Gastroesophageal sphincter (tissue), 4 donors: ENCODE data around the gene AHSP. TPM values are rescaled to one million over a fixed set of nuclear protein-coding genes. Genes with fewer than 3 reads are reported as not detected.
"Not testable (repeated sequence)": the region's sequence is repeated elsewhere in the genome, so short reads cannot be mapped to it uniquely, and the experiment has no call there.

Experiments
- ATAC-seq: fragments of 150-250 bp; one replicate; pipeline ENCODE4 v1.9.1; 2016; ENCODE audit warnings: mild to moderate bottlenecking, moderate library complexity
- H3K27ac ChIP-seq, 4 donors: fragments of 200-600 bp; sonication (generic) in 3 of 4; 1 replicate in 3 of 4; 2 replicates in 1 of 4; pipeline ENCODE4 v1.5.1; 2016 to 2019
- H3K27me3 ChIP-seq: fragments of 200-600 bp; sonication (generic); one replicate; pipeline ENCODE4 v1.5.1; 2019
- H3K36me3 ChIP-seq, 2 donors: fragments of 200-600 bp; sonication (generic); one replicate each; pipeline ENCODE4 v1.5.1; 2019; ENCODE audit warnings: control low read depth in 1 of 2
- H3K4me1 ChIP-seq, 3 donors: fragments of 200-600 bp; sonication (generic); 1 replicate in 2 of 3; 2 replicates in 1 of 3; pipeline ENCODE4 v1.5.1; 2016 to 2019; ENCODE audit warnings: control low read depth in 2 of 3
- H3K4me3 ChIP-seq, 2 donors: fragments of 200-600 bp; sonication (generic); one replicate each; pipeline ENCODE4 v1.5.1; 2019; ENCODE audit warnings: mild to moderate bottlenecking in 1 of 2, moderate library complexity in 1 of 2
- H3K9me3 ChIP-seq, 3 donors: fragments of 200-600 bp; sonication (generic); one replicate each; pipeline ENCODE4 v1.5.1; 2017 to 2019; ENCODE audit warnings: control low read depth in 2 of 3
- EP300 ChIP-seq: sonication (generic); formaldehyde crosslinking; IDR thresholded peaks from one replicate; pipeline ENCODE4 v1.6.1; 2017; ENCODE audit warnings: antibody characterized with exemption, mild to moderate bottlenecking
- POLR2A ChIP-seq, 2 donors: fragments of 450-650 bp; IDR thresholded peaks; one replicate each; pipeline ENCODE4 v1.6.1; 2017; ENCODE audit warnings: antibody characterized with exemption in 2 of 2, mild to moderate bottlenecking in 2 of 2, moderate library complexity in 1 of 2
- POLR2AphosphoS5 ChIP-seq: sonication (generic); formaldehyde crosslinking; IDR thresholded peaks from one replicate; pipeline ENCODE4 v1.6.1; 2017; ENCODE audit warnings: antibody characterized with exemption
- WGBS, 2 donors: methylation state at CpG; one replicate each; pipeline ENCODE4 v1.1.5; 2018; ENCODE audit warnings: low coverage in 1 of 2; 5-methylcytosine and 5-hydroxymethylcytosine counted together
- total RNA-seq, 4 donors: library from RNA; depleted of rRNA; stranded (reverse); fragments of >200 nt; gene quantifications; one replicate each; pipeline ENCODE4 v1.1.0, GENCODE V29; 2016
- TF ChIP-seq, protein P1 (sequence below), 4 experiments: fragments of 200-600 bp in 2 of 4; fragments of 450-650 bp in 2 of 4; sonication (generic) in 1 of 4; IDR thresholded peaks; one replicate each; pipeline ENCODE4 v1.5.1; 2017 to 2019; ENCODE audit warnings: antibody characterized with exemption in 4 of 4, mild to moderate bottlenecking in 2 of 4, moderate library complexity in 2 of 4

Gene AHSP
- total RNA-seq, 4 donors from 2014 or later, result not detected

DNA sequence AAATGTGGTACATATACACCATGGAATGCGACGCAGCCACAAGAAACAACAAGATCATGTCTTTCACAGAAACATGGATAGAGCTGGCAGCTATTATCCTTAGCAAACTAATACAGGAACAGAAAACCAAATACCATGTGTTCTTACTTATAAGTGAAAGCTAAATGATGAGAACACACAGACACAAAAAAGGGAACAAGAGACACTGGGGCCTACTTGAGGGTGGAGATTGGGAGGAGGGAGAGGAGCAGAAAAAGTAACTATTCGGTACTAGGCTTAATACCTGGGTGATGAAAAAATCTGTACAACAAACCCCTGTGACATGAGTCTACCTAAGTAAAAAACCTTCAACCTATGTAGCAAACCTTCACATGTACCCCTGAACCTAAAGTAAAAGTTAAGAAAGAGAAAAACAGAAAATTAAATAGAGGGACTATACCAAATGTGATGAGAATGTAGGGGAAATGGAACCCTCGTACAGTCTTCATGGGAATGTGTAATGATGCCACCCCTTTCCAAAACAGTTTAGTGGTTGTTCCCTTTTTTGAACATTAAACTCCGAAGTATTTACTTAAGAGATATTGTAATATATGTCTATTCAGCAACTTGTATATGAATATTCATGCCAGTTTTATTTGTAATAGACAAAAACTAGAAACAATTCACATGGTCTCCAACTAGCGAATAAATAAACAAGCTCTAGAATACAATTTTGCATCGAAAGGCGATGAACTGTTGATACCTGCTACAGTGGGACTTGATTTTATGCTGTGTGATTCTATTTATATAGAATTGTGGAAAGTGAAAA lies 33.9 kb downstream of the AHSP start:
- ATAC-seq, result no peak
- no peaks in the 10 kb centered on the region for H3K9me3 ChIP-seq
- H3K4me1 ChIP-seq, result no peaks in the 10 kb centered on the region
- WGBS, 2 donors, result 60 to 79% methylated on average over 6 to 8 of the region's 8 CpGs
- H3K27ac ChIP-seq, result no peak overlapping the region
- no peaks in the 10 kb centered on the region for H3K36me3 ChIP-seq
- H3K27me3 ChIP-seq, result peaks cover 45% of the 10 kb centered on the region
- H3K4me3 ChIP-seq, result no peak overlapping the region
- TF ChIP-seq EP300, result no peak
- TF ChIP-seq POLR2A (IDR thresholded peaks at IDR 0.05), result no peak
- TF ChIP-seq, protein P1, sequence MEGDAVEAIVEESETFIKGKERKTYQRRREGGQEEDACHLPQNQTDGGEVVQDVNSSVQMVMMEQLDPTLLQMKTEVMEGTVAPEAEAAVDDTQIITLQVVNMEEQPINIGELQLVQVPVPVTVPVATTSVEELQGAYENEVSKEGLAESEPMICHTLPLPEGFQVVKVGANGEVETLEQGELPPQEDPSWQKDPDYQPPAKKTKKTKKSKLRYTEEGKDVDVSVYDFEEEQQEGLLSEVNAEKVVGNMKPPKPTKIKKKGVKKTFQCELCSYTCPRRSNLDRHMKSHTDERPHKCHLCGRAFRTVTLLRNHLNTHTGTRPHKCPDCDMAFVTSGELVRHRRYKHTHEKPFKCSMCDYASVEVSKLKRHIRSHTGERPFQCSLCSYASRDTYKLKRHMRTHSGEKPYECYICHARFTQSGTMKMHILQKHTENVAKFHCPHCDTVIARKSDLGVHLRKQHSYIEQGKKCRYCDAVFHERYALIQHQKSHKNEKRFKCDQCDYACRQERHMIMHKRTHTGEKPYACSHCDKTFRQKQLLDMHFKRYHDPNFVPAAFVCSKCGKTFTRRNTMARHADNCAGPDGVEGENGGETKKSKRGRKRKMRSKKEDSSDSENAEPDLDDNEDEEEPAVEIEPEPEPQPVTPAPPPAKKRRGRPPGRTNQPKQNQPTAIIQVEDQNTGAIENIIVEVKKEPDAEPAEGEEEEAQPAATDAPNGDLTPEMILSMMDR (IDR thresholded peaks at IDR 0.05), result no peak
- no peak for TF ChIP-seq POLR2AphosphoS5

DNA sequence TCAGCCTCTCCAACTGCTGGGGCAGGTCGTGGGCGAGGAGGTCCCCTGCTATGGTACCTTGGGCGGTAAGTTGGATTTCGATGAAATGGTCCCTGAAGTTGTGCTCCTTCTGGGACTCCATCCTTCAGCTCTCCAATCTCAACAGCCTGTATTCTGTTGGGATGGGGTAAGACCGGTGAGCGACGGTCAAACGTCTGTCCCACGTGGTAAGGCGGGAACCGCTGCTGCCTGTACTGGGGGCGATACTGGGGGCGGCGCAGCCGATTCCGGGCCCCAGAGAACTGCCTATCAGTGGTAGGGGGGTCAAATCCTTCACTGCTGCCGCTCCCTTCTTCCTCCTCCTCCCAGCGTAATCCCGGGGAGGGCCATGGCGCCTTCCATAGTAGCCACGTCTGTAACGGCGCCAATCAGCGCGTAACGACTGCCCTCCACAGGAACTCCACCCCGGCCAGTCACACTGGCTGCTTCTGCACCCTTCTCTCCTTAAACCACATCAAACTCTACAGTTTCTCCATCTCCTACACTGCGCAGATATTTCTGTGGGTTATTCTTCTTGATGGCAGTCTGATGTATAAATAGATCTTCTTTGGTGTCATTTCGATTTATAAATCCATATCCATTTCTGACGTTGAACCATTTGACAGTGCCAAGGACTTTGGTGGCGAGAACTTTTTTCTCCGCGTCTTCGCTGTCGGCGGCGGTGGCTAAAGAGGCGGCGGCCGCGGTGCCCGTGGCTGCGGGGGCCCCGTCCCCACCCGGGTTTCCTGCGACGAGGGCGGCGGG lies 41.1 kb downstream of the AHSP start:
- no peaks in the 10 kb centered on the region for H3K36me3 ChIP-seq
- no peak overlapping the region for H3K27ac ChIP-seq
- peaks cover 66% of the 10 kb centered on the region for H3K27me3 ChIP-seq
- no peaks in the 10 kb centered on the region for H3K9me3 ChIP-seq
- H3K4me1 ChIP-seq, result peaks cover 0 to 15% (median 6%) of the 10 kb centered on the region in 3 donors
- peak overlapping the region in 1 of 2 donors; percentile 48 for H3K4me3 ChIP-seq
- 3% methylated on average over 10 to 26 of the region's 49 CpGs for WGBS, 2 donors
- TF ChIP-seq POLR2A (IDR thresholded peaks at IDR 0.05), result no peak
- TF ChIP-seq, protein P1 (IDR thresholded peaks at IDR 0.05), result peak in 1 of 4 experiments; percentile 17
- no peak for TF ChIP-seq POLR2AphosphoS5
- TF ChIP-seq EP300, result no peak
- ATAC-seq, result peak; percentile 22

DNA sequence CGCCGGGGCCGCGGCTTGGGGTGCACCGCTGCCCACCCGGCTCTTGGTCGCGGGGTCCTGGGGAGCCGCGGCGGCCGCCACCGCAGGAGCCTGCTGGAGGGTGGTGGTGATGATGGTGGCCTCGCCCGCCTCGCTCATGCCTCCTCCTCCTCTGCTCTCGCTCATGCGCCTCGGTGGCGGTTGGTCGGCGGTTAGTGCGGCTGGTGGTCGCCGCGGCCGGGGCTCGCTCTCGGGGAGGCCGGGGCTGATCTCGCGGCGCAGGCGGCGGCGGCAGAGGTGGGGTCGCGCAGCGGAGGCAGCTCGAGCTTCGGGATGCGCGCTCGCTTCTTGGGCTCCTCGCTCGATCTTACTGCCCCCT lies 41.6 kb downstream of the AHSP start:
- TF ChIP-seq EP300 (no peak), POLR2AphosphoS5 (no peak), POLR2A (IDR thresholded peaks at IDR 0.05) (no peak)
- TF ChIP-seq, protein P1 (IDR thresholded peaks at IDR 0.05), result no peak
- H3K4me3 ChIP-seq, result peak overlapping the region in 1 of 2 donors; percentile 48
- no peak for ATAC-seq

DNA sequence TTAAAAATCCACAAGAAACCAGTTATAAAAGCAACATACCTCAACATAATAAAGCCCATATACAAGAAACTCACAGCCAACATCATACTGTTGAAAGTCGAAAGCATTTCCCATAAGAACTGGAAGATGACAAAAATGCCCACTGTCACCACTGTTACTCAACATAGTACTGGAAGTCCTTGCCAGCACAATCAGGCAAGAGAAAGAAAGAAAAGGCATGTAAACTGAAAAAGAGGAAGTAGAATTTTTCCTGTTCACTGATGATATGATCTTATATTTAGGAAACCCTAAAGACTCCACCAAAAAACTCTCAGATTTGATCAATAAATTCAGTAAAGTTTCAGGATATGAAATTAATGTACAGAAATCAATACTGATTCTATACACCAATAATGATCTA lies 45.1 kb downstream of the AHSP start:
- TF ChIP-seq, protein P1 (IDR thresholded peaks at IDR 0.05), result no peak
- no peak for TF ChIP-seq EP300
- no peak for TF ChIP-seq POLR2AphosphoS5
- no peak for TF ChIP-seq POLR2A (IDR thresholded peaks at IDR 0.05)
- no peak for ATAC-seq
- WGBS, 2 donors, result 62 to 88% methylated on average over 1 of the region's 1 CpG
- H3K27ac ChIP-seq, result no peak overlapping the region
- peaks cover 39% of the 10 kb centered on the region for H3K27me3 ChIP-seq
- H3K4me3 ChIP-seq, result no peak overlapping the region
- no peaks in the 10 kb centered on the region for H3K36me3 ChIP-seq
- H3K9me3 ChIP-seq, result peaks cover 0 to 5% (median 0%) of the 10 kb centered on the region in 3 donors
- H3K4me1 ChIP-seq, result peaks cover 0 to 15% (median 6%) of the 10 kb centered on the region in 3 donors

More for the DNA sequence above, 41.6 kb downstream of the AHSP start:
- Histone ChIP-seq H3K27ac (no peak overlapping the region), H3K27me3 (peaks cover 64% of the 10 kb centered on the region), H3K4me1 (peaks cover 0 to 15% (median 6%) of the 10 kb centered on the region in 3 donors), H3K36me3 (no peaks in the 10 kb centered on the region), H3K9me3 (no peaks in the 10 kb centered on the region)
- WGBS, 2 donors, result no CpG with 5 or more reads among the region's 46 CpGs

DNA sequence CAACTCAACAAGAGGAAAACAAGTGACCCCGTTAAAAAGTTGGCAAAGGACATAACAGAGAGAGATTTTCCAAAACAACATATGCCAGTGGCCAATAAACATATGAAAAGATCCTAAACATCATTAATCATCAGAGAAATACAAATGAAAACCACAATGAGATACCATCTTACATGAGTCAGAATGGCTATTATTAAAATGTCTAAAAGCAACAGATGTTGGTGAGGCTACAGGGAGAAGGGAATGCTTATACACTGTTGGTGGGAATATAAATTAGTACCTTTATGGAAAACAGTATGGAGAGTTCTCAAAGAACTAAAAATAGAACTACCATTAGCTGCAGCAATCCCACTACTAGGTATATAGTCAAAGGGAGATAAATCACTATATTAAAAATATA lies 46.5 kb downstream of the AHSP start:
- not testable (repeated sequence) for ATAC-seq, H3K27ac ChIP-seq, H3K36me3 ChIP-seq, H3K4me3 ChIP-seq, H3K4me1 ChIP-seq
- peaks cover 0 to 13% (median 0%) of the 10 kb centered on the region in 3 donors for H3K9me3 ChIP-seq
- peaks cover 26% of the 10 kb centered on the region for H3K27me3 ChIP-seq
- WGBS, 2 donors, result 13 to 21% methylated on average over 1 of the region's 1 CpG
